Transverse colon (tissue), 4 donors: ENCODE measurements around the gene UBQLNL.

Experiments used
- EP300 ChIP-seq: sonication (generic); formaldehyde crosslinking; IDR thresholded peaks from one replicate; pipeline ENCODE4 v1.6.1; 2017; ENCODE audit warnings: antibody characterized with exemption, low read depth
- POLR2AphosphoS5 ChIP-seq, 3 donors: sonication (generic); formaldehyde crosslinking; IDR thresholded peaks; one replicate each; pipeline ENCODE4 v1.6.1; 2016; ENCODE audit warnings: antibody characterized with exemption in 3 of 3
- TF ChIP-seq, protein P1 (sequence below), 5 experiments: fragments of 200-600 bp in 3 of 5; fragments of 450-650 bp in 2 of 5; sonication (generic) in 3 of 5; IDR thresholded peaks; 1 replicate in 2 of 5; 2 replicates in 3 of 5; pipeline ENCODE4 v1.5.1; 2016 to 2017; ENCODE audit warnings: antibody characterized with exemption in 5 of 5, inconsistent platforms in 3 of 5, mild to moderate bottlenecking in 2 of 5, moderate library complexity in 1 of 5

DNA sequence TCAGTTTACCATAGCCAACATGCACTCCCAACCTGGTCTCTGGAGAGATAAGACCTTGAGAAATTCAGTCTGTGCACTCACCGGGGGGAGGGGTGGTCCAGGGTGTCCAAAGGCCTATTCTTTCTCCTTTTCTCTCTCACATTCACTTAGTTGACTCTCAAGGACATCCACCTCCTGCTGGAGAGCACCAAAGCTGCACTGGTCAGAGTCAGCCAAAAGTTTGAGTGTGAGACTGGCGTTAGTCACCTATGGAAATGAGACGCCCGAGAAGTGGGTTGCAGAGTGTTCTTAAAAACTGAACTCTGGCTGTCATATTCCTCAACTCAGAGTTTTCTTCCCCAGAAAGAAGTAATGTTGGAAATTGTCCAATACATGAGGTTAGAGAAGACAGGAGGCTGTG is 5.0 kb upstream of the UBQLNL start:
- TF ChIP-seq, protein P1, sequence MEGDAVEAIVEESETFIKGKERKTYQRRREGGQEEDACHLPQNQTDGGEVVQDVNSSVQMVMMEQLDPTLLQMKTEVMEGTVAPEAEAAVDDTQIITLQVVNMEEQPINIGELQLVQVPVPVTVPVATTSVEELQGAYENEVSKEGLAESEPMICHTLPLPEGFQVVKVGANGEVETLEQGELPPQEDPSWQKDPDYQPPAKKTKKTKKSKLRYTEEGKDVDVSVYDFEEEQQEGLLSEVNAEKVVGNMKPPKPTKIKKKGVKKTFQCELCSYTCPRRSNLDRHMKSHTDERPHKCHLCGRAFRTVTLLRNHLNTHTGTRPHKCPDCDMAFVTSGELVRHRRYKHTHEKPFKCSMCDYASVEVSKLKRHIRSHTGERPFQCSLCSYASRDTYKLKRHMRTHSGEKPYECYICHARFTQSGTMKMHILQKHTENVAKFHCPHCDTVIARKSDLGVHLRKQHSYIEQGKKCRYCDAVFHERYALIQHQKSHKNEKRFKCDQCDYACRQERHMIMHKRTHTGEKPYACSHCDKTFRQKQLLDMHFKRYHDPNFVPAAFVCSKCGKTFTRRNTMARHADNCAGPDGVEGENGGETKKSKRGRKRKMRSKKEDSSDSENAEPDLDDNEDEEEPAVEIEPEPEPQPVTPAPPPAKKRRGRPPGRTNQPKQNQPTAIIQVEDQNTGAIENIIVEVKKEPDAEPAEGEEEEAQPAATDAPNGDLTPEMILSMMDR (IDR thresholded peaks at IDR 0.05), result no peak
- TF ChIP-seq POLR2AphosphoS5 (IDR thresholded peaks at IDR 0.05), result no peak
- TF ChIP-seq EP300, result no peak
